Activated T-cell treated with anti-CD3 and anti-CD28 coated beads, Interleukin-2, amount 50 U/mL, for 1 hour (primary cell): Measurements from ENCODE around the gene ASGR2.
"Not testable (repeated sequence)": the region's sequence is repeated elsewhere in the genome, so short reads cannot be mapped to it uniquely, and the experiment has no call there.

ENCODE experiments used
- DNase-seq: peaks from one replicate; pipeline ENCODE4 v3.0.0-alpha.2; 2020

Gene ASGR2

GRCh38 chr17:7114241-7114874 lies at the start of gene ASGR2:
TSS of gene ASGR2 (minus strand) at chr17:7114822. CDS start at chr17:7114240, 582 bp downstream.
- DNase-seq = no peak

GRCh38 chr17:7159571-7159970 lies 44.9 kb upstream of the ASGR2 start:
- not testable (repeated sequence) for DNase-seq

GRCh38 chr17:7158424-7158823 lies 43.8 kb upstream of the ASGR2 start:
- DNase-seq = not testable (repeated sequence)

- DNase-seq = no peak
Observed at GRCh38 chr17:7156342-7156940, 41.8 kb upstream of the ASGR2 start.

- DNase-seq = no peak
Observed at GRCh38 chr17:7147772-7148171, 33.1 kb upstream of the ASGR2 start.

- no peak for DNase-seq
Observed at GRCh38 chr17:7146115-7146514, 31.5 kb upstream of the ASGR2 start.

- DNase-seq = no peak
Observed at GRCh38 chr17:7144213-7144612, 29.6 kb upstream of the ASGR2 start.

GRCh38 chr17:7141824-7142223 lies 27.2 kb upstream of the ASGR2 start:
- no peak for DNase-seq

- DNase-seq = no peak
Observed at GRCh38 chr17:7139400-7139799, 24.8 kb upstream of the ASGR2 start.

- DNase-seq = no peak
Observed at GRCh38 chr17:7138800-7139381, 24.3 kb upstream of the ASGR2 start.

GRCh38 chr17:7137171-7137943 lies 22.7 kb upstream of the ASGR2 start:
- no peak for DNase-seq

- peak; percentile 80 for DNase-seq
Observed at GRCh38 chr17:7136266-7136877, 21.8 kb upstream of the ASGR2 start.

- DNase-seq = no peak
Observed at GRCh38 chr17:7133916-7134315, 19.3 kb upstream of the ASGR2 start.

- DNase-seq = peak; percentile 57
Observed at GRCh38 chr17:7133424-7133823, 18.8 kb upstream of the ASGR2 start.

- peak; percentile 57 for DNase-seq
Observed at GRCh38 chr17:7132511-7133094, 18.0 kb upstream of the ASGR2 start.

GRCh38 chr17:7131423-7131791 lies 16.8 kb upstream of the ASGR2 start:
- no peak for DNase-seq

- DNase-seq = no peak
Observed at GRCh38 chr17:7130621-7131422, 16.2 kb upstream of the ASGR2 start.

GRCh38 chr17:7129311-7129710 lies 14.7 kb upstream of the ASGR2 start:
- DNase-seq = no peak

GRCh38 chr17:7128160-7128559 lies 13.5 kb upstream of the ASGR2 start:
- no peak for DNase-seq

GRCh38 chr17:7127501-7127900 lies 12.9 kb upstream of the ASGR2 start:
- not testable (repeated sequence) for DNase-seq

- DNase-seq = not testable (repeated sequence)
Observed at GRCh38 chr17:7126386-7126785, 11.8 kb upstream of the ASGR2 start.

GRCh38 chr17:7124923-7125322 lies 10.3 kb upstream of the ASGR2 start:
- DNase-seq = no peak
